ACC112 (cell line): ENCODE measurements around the gene COTL1.
"Not testable (repeated sequence)": the region's sequence is repeated elsewhere in the genome, so short reads cannot be mapped to it uniquely, and the experiment has no call there.

Source experiments
- H2AFZ ChIP-seq: fragments of 200-600 bp; sonication (generic); one replicate; pipeline ENCODE4 v1.6.0; 2017; ENCODE audit warnings: antibody characterized with exemption, low read length; ENCODE audit not compliant: unreplicated experiment
- H3K27ac ChIP-seq: fragments of 200-600 bp; sonication (generic); 2 replicates; pipeline ENCODE4 v1.5.1; 2014; ENCODE audit warnings: low read depth, mild to moderate bottlenecking, antibody characterized with exemption, low read length, moderate library complexity
- H3K27me3 ChIP-seq: fragments of 200-600 bp; sonication (generic); 2 replicates; pipeline ENCODE4 v1.6.1; 2014; ENCODE audit warnings: mild to moderate bottlenecking, antibody characterized with exemption, low read length, moderate library complexity, mixed read lengths; ENCODE audit not compliant: insufficient read depth
- H3K36me3 ChIP-seq: fragments of 200-600 bp; sonication (generic); 2 replicates; pipeline ENCODE4 v1.6.1; 2016; ENCODE audit warnings: mild to moderate bottlenecking, antibody characterized with exemption, low read length, moderate library complexity, mixed read lengths; ENCODE audit not compliant: insufficient read depth
- H3K4me1 ChIP-seq: fragments of 200-600 bp; sonication (generic); one replicate; pipeline ENCODE4 v1.6.1; 2016; ENCODE audit warnings: low read length, mixed read lengths; ENCODE audit not compliant: insufficient read depth, unreplicated experiment, control insufficient read depth
- H3K4me3 ChIP-seq: fragments of 200-600 bp; sonication (generic); 2 replicates; pipeline ENCODE4 v1.5.1; 2014; ENCODE audit warnings: mild to moderate bottlenecking, low read depth, low read length
- H3K79me2 ChIP-seq: fragments of 200-600 bp; sonication (generic); one replicate; pipeline ENCODE4 v1.6.0; 2016; ENCODE audit warnings: low read length; ENCODE audit not compliant: control insufficient read depth, unreplicated experiment, insufficient read depth

Gene COTL1

GRCh38 chr16:84630446-84631152 lies 12.7 kb upstream of the COTL1 start:
- H3K4me1 ChIP-seq = no peaks in the 10 kb centered on the region
- H3K4me3 ChIP-seq = no peak overlapping the region
- H2AFZ ChIP-seq = no peak overlapping the region
- H3K27me3 ChIP-seq = no peaks in the 10 kb centered on the region
- H3K79me2 ChIP-seq = no peaks in the 10 kb centered on the region
- H3K36me3 ChIP-seq = no peaks in the 10 kb centered on the region
- no peak overlapping the region for H3K27ac ChIP-seq

- Histone ChIP-seq H3K4me3 (no peak overlapping the region), H3K36me3 (no peaks in the 10 kb centered on the region), H3K4me1 (no peaks in the 10 kb centered on the region), H3K27me3 (no peaks in the 10 kb centered on the region), H2AFZ (no peak overlapping the region), H3K79me2 (no peaks in the 10 kb centered on the region), H3K27ac (no peak overlapping the region)
Observed at GRCh38 chr16:84630009-84630408, 12.1 kb upstream of the COTL1 start.

- H3K4me3 ChIP-seq = no peak overlapping the region
- H3K36me3 ChIP-seq = no peaks in the 10 kb centered on the region
Observed at GRCh38 chr16:84629580-84629979, 11.7 kb upstream of the COTL1 start.

GRCh38 chr16:84628226-84628731 lies 10.4 kb upstream of the COTL1 start:
- Histone ChIP-seq H3K4me1 (no peaks in the 10 kb centered on the region), H3K36me3 (no peaks in the 10 kb centered on the region), H3K27me3 (no peaks in the 10 kb centered on the region), H3K27ac (no peak overlapping the region), H2AFZ (no peak overlapping the region), H3K79me2 (no peaks in the 10 kb centered on the region), H3K4me3 (no peak overlapping the region)

More at GRCh38 chr16:84629580-84629979, 11.7 kb upstream of the COTL1 start:
- Histone ChIP-seq H3K79me2 (no peaks in the 10 kb centered on the region), H2AFZ (no peak overlapping the region), H3K27me3 (no peaks in the 10 kb centered on the region), H3K4me1 (no peaks in the 10 kb centered on the region), H3K27ac (no peak overlapping the region)

- no peaks in the 10 kb centered on the region for H3K79me2 ChIP-seq
- no peak overlapping the region for H3K27ac ChIP-seq
- no peaks in the 10 kb centered on the region for H3K27me3 ChIP-seq
- no peak overlapping the region for H3K4me3 ChIP-seq
- H3K36me3 ChIP-seq = no peaks in the 10 kb centered on the region
- H2AFZ ChIP-seq = no peak overlapping the region
- H3K4me1 ChIP-seq = peaks cover 4% of the 10 kb centered on the region
Observed at GRCh38 chr16:84625556-84625955, 7.7 kb upstream of the COTL1 start.

- not testable (repeated sequence) for H3K36me3 ChIP-seq, H3K27ac ChIP-seq, H3K4me3 ChIP-seq, H3K27me3 ChIP-seq, H2AFZ ChIP-seq
- Histone ChIP-seq H3K79me2 (peaks cover 19% of the 10 kb centered on the region), H3K4me1 (peaks cover 23% of the 10 kb centered on the region)
Observed at GRCh38 chr16:84620913-84621312, 3.0 kb upstream of the COTL1 start.

- peak overlapping the region; percentile 18 for H2AFZ ChIP-seq
- peak overlapping the region; percentile 94 for H3K27ac ChIP-seq
- peaks cover 40% of the 10 kb centered on the region for H3K79me2 ChIP-seq
- H3K4me1 ChIP-seq = peaks cover 44% of the 10 kb centered on the region
- H3K27me3 ChIP-seq = no peaks in the 10 kb centered on the region
- H3K36me3 ChIP-seq = peaks cover 4% of the 10 kb centered on the region; the same call in 1 of the 2 replicates
- H3K4me3 ChIP-seq = peak overlapping the region; percentile 72
Observed at GRCh38 chr16:84618581-84619460, 943 bp upstream of the COTL1 start.

- H3K79me2 ChIP-seq = peaks cover 55% of the 10 kb centered on the region
- H3K27me3 ChIP-seq = no peaks in the 10 kb centered on the region
- peak overlapping the region; percentile 42; the same call in 1 of the 2 replicates for H3K27ac ChIP-seq
- H2AFZ ChIP-seq = peak overlapping the region; percentile 17
- H3K36me3 ChIP-seq = peaks cover 4% of the 10 kb centered on the region; the same call in 1 of the 2 replicates
- H3K4me3 ChIP-seq = peak overlapping the region; percentile 94
- H3K4me1 ChIP-seq = peaks cover 46% of the 10 kb centered on the region
Observed at GRCh38 chr16:84617041-84617790, 662 bp downstream of the COTL1 start.

GRCh38 chr16:84616515-84616914 lies 1.4 kb downstream of the COTL1 start:
- peaks cover 47% of the 10 kb centered on the region for H3K4me1 ChIP-seq
- H3K27ac ChIP-seq = no peak overlapping the region
- H2AFZ ChIP-seq = no peak overlapping the region
- peak overlapping the region; percentile 94 for H3K4me3 ChIP-seq
- H3K27me3 ChIP-seq = no peaks in the 10 kb centered on the region
- H3K79me2 ChIP-seq = peaks cover 62% of the 10 kb centered on the region
- peaks cover 7% of the 10 kb centered on the region for H3K36me3 ChIP-seq
